Stimulated activated CD8-positive, alpha-beta memory T cell treated with anti-CD3 and anti-CD28 coated beads, Interleukin-2, amount 100 ng/mL, for 48 hours (primary cell): Measurements from ENCODE around the gene KCNC1.

Source experiments
- DNase-seq, 2 donors: peaks; one replicate each; pipeline ENCODE4 v3.0.0-alpha.2; 2020; ENCODE audit warnings: low read depth in 2 of 2

KCNC1 gene

DNA sequence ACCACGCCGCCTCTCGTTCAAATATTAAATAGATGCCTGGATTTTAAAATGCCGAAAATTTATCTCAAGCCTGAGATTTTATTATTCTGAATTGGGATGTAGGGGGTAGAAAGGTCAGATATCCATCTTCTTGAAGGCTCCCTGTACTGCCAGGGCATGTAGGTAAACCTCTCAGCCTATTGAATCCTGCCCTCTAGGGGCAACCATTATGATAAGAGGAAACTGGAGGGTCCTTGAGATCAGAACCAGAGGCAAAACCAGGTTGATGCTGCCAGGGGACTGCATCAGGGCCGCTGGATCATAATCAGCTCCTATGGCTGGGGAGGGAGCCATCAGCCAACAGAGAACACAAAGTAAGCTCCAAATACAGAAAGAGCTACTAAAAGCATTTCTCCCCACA is 92.4 kb downstream of the KCNC1 start:
- no peak for DNase-seq

DNA sequence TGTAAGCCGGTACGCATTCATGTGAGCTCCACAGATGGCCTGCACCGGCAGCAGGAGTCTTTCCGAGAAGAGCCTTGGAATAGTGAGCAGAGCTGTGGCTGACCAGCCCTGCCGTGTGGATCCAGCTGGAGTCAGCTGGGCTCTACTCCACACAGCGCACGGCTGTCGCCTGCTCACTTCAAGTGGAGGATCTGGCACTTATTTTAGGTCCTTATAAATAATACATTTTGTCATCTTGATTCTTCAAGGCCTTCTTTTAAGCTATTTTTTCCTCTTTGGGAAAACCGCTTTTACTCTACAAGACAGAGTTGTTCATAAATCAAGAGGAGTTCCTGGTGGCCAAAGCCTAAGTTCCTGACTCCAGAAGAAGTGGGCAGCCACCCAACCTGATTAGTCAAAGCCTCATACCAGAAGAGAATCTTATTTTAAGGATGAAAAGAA is 93.8 kb downstream of the KCNC1 start:
- no peak for DNase-seq

DNA sequence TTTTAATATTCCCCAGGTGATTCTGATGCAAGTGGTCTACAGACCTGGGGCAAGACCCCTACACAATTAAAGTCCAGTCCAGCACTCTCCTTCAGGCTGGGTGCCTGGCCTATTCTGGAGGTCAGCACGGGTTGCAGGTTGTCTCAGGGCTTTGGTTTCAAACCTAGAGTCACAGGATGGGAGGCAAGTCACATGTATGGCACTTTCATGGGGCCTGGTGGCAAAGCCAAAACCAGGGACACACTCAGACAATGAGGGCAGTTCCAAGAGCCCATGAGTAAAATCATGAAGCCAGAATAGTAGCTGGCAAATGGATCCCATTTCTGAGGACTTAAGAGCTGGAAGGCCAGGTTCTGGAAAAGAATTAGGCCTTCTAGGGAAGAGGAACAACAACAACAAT is 96.6 kb downstream of the KCNC1 start:
- DNase-seq = no peak

DNA sequence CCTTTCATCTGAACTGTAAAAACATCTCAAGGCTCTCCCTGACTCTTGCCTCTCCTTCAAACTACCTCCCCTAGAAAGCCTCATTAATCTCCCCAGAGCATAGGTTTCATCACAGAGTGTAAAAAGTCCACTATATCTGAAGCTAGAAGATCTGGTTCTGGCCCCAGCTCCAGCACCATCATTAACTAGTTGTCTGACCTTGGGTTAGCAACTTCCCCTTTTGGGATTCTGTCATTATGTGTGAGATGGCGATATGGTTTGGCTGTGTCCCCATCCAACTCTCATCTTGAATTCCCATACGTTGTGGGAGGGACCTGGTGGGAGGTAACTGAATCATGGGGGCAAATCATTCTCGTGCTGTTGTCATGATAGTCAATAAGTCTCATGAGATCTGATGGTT is 97.3 kb downstream of the KCNC1 start:
- no peak for DNase-seq
